ENCODE data around the gene LRRC27.
"Not testable (repeated sequence)": the region's sequence is repeated elsewhere in the genome, so short reads cannot be mapped to it uniquely, and the experiment has no call there.

LRRC27 gene

GRCh38 chr10:132376394-132376851 lies 44.4 kb downstream of the LRRC27 start:
- DNase-seq, result no peak

DNA sequence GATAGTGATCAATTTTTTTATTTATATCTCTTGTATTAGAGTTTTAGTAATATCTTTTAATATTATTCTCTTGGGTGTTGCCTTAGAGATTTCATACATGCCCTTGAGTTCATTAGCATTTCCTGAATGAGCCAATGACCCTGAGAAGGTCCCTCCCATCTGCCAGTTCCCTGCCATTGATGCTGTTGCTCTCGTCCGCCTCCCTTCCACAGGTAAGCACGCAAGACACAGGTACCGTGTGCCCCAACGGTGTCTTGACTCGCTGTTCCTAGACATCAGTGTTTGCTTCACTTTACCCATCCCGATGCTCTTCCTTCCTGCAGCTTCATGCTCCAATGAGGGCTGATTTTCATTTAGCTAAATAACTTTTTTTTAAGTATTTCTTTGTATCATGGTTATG lies 45.3 kb downstream of the LRRC27 start:
- no peak for DNase-seq

DNA sequence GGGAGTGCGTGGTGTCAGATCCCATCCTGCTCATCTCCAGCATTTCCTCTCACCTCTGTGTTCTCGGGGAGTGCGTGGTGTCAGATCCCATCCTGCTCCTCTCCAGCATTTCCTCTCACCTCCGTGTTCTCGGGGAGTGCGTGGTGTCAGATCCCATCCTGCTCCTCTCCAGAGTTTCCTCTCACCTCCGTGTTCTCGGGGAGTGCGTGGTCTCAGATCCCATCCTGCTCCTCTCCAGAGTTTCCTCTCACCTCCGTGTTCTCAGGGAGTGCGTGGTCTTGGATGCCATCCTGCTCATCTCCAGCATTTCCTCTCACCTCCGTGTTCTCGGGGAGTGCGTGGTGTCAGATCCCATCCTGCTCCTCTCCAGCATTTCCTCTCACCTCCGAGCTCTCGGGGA lies 47.0 kb downstream of the LRRC27 start:
- DNase-seq, result not testable (repeated sequence)

- DNase-seq, result not testable (repeated sequence)
These were observed 49.0 kb downstream of the LRRC27 start for GRCh38 chr10:132380986-132381385.

DNA sequence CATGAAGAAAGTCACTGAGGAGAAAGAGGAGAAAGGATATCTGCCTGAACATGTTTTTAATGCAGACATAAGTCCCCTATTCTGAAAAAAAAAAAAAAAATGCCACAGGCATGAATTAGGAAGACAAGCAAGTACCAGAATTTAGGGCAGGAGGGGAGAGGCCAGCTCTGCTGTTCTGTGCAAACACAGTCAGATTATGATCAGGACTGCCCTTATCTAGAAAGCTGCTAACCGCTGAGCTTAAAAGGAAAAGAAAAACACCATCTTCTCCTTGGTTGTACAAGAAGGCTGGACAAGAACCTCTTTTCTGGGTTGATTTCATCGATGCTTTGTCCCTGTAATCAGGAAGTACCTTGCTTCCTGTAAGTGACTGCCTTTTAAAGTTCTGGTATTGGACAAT lies 49.7 kb downstream of the LRRC27 start:
- no peak for DNase-seq

DNA sequence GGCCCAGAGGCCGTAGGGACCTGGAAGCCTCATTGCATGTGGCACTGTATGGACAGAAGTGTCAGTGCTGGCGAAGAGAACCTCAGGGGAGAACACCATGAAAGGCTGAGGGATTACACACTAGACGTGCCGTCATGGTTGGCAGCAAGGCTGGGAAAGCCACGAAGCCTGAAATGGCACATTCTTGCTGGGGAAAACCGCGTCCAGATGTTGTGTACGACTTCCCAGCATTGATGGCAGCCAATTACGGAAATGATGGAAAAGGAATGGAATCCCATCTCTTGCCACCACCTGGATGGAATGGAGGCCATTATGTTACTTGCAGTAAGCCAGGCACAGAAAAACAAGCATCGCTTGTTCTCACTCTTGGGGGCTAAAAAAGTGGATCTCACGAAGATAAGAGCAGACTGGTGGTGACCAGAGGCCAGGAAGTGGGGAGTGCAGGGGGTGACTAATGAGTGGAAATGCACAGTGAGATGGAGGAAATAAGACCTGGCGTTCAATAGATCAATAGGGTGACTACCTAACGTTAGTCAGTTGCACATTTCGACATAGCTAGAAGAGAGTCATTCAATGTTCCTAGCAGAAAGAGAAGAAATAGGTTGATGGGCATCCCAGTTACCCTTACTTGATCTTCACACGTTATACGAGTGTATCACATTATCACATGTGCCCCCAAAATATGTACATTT lies 50.4 kb downstream of the LRRC27 start:
- no peak for DNase-seq

DNA sequence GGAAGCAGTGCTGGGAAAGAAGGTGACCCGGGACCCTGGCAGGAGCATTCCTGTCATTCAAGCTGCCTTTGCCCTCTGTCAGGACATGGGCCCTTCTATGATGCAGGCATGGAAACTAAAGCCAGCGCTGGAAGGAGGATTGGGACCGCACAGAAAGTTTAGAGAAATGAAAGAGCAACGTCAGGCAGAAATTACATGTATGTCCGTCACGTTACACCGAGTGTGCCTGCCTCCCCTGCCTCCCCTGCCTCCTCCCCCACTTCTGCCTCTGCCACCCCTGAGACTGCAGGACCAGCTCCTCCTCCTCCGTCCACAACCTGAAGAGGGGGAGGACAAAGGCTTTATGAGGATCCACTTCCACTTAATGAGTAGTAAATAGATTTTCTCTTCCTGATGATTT lies 51.1 kb downstream of the LRRC27 start:
- no peak for DNase-seq

- no peak for DNase-seq
These were observed 51.8 kb downstream of the LRRC27 start for GRCh38 chr10:132383751-132384196.

DNA sequence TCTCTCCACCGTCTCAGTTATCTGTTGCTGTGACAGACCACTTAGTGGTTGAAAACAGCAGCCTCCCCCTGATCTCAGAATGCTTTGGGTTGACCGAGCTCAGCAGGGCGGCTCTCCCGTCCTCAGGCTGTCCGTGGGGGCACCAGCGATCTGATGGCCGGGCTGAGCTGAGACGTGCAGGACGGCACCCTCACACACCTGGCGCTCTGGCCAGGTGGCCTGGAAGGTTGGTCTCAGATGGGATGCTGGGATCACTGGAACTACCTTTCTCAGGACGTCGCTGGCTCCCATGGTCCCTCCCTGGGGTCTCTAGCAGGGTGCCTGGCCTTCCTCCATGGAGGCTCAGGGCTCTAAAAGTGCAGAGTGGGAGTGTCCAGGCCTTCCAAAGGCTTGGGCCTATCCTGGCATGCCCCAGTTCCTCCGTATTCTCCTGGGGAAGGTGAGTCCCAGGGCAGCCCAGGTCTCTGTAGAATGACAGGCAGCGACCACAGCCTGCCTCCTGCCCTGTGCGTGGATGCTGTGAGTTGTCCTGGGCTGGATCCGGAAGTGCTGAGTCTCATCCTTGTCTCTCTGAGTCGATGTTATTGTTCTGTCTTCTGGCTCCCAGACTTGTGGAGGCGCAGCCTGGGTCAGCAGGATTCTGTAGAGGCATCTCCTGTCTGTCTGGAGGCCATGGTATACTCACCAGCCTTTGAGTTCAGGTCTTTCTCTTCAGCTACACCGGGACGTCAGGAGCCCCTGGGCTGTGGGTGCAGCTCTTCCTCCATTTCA lies 52.8 kb downstream of the LRRC27 start:
- DNase-seq, result no peak

DNA sequence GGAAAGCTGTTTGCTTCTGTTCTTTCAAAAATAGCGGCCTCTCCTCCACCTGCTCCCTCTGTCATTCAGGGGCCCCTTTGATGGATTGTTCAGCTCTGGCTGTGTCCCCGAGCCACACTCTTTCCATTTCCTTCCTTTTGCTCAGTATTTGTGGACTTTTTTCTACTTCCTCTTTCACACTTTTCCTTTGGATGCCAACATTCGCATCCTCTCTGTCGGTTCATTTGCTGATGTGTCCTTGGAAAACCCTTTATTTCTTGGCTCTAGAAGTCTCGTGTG lies 53.3 kb downstream of the LRRC27 start:
- DNase-seq, result no peak

- no peak for DNase-seq
These were observed 53.9 kb downstream of the LRRC27 start for GRCh38 chr10:132385721-132386418.

DNA sequence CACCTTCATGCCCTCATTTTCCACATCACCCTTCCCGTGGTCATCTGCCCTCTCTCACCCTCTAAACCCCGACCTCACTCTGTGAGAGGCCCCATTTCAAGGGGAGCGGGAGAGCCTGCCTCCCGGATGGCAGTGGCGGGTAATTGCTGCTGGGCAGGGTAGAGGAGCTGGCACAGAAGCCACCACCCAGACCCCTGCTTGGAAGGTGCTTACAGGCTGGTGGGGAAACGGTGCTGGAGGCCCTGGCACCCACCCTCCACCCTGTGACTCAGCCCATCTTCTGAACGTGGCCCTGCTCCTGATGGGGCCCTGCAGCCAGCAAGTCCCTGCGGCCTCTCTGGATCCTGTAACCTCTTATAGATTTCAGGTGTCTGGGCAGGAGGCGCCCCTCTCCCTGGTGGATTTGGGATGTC lies 54.4 kb downstream of the LRRC27 start:
- no peak for DNase-seq

GRCh38 chr10:132386896-132387295 lies 54.9 kb downstream of the LRRC27 start:
- DNase-seq, result not testable (repeated sequence)

DNA sequence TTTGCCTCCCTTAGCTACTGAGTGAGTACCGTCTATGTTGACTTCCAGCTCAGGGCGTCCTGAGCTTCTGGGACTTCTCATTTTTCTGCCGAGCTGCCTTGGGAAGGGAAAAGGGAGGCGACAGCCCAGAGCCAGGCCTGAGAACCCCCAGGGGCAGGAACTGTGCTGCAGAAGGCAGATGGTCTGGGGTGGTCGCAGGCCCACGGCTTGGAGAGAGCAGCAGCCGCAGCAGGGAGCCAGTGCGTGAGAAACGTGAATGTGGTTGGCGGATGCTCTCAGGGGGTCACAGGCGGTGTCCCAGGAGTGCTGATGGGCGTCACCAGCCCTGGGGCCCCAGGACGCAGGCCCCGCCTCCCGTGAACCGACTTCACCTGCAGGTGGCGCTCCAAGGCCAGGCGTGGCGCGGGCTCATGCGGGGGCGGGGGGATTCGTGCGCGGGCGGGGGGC lies 55.8 kb downstream of the LRRC27 start:
- no peak for DNase-seq

DNA sequence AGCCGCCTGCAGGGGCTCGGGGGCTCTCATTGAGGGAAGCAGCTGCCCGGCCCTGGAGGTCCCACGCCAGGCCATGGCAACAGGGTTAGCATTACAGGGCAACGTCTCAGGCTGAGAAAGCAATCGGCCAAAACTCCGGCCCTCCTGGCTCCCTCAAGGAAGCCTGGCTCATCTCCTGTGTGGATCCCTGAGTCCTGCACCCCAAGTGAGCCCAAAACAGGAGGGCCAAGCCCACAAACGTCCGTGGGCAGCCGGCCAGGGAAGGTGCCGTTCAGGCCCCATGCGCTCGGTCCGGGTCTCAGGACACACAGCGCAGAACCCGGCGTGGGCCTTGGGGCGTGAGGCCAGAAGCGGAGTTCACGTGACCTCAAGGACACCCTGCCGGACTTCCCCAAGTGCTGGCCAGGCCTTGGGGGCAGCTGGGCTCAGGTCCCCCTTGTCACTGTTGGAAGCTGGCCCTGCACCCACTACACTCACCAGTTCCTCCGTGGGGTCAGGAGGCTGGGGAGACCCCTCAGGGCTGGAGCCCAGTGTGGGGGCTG lies 57.0 kb downstream of the LRRC27 start:
- DNase-seq, result no peak

- no peak for DNase-seq
These were observed 57.6 kb downstream of the LRRC27 start for GRCh38 chr10:132389433-132390169.

- no peak for DNase-seq
These were observed 58.4 kb downstream of the LRRC27 start for GRCh38 chr10:132390170-132390920.

DNA sequence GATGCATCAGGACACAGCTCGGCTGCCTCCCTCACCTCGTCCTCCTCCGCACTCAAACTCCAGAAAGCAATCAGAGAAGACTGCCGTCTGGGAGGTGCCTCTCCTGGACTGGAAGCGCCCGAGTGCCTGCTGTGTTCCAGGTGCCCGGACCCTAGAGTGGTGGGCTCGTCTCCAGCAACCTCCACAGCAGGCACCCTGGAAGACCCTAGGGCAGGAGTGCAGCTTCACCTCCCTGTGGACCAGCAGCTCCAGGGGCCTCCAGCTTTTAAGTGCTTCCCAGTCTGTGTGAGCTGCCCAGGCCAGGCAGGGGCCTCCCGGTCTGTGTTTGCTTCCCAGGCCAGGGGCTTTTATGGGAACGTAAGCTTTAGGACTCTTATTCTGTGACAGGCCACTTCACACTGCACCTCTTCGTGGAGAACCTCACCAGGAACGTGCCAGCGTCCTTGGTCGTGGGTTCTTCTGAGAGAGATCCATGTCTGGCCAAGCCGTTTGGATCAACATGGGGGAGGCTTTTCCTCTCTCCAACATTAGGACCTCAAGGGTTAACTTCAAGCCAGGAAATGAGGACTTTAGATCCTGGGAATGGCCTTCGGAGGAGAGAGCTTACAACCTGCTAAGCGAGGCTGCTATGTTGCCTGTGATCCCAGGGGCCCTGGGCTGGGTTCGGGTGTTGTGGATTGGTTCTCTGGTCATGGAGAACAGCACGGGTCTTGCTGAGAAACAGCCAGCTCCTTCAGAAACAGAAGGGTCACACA lies 59.1 kb downstream of the LRRC27 start:
- no peak for DNase-seq

- no peak for DNase-seq
These were observed 59.7 kb downstream of the LRRC27 start for GRCh38 chr10:132391676-132392020.

DNA sequence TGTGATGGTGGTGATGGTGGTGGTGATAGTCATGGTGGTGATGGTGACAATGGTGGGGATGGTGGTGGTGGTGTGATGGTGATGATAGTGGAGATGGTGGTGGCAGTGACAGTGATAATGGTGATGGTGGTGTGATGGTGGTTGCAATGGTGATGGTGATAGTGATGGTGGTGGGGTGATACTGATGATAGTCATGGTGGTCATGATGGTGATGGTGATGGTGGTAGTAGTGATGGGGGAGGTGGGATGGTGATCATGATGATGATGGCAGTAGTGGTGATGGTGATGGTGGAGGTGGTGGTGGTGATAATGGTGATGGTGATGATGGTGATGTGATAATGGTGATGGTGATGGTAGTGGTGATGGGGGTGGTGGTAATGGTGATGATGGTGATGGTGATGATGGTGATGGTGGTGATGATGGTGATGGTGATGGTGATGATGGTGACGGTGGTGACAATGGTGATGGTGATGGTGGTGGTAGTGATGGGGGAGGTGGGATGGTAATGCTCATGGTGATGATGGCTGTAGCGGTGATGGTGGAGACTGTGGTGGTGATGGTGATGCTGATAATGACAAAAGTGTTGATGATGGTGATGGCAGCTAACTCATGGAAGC lies 60.3 kb downstream of the LRRC27 start:
- DNase-seq, result no peak
